ENCODE results near the gene F2RL1.
"Not testable (repeated sequence)": the region's sequence is repeated elsewhere in the genome, so short reads cannot be mapped to it uniquely, and the experiment has no call there.

The F2RL1 gene

GRCh38 chr5:76852772-76853171 lies 33.9 kb downstream of the F2RL1 start:
- no peak for TF ChIP-seq CTCF (IDR thresholded peaks at IDR 0.05; ENCODE audit: insufficient read depth, missing control alignments)
- no peak for FAIRE-seq
- DNase-seq (ENCODE audit: insufficient read length, low spot score): no peak

GRCh38 chr5:76853741-76854140 lies 34.9 kb downstream of the F2RL1 start:
- not testable (repeated sequence) for FAIRE-seq; DNase-seq (ENCODE audit: insufficient read length, low spot score)

GRCh38 chr5:76854644-76855043 lies 35.8 kb downstream of the F2RL1 start:
- no peak for DNase-seq (ENCODE audit: insufficient read length, low spot score)
- FAIRE-seq: no peak
- no peak for TF ChIP-seq CTCF (IDR thresholded peaks at IDR 0.05; ENCODE audit: insufficient read depth, missing control alignments)

- DNase-seq (ENCODE audit: insufficient read length, low spot score); FAIRE-seq: not testable (repeated sequence)
Measured at GRCh38 chr5:76855501-76855900, 36.7 kb downstream of the F2RL1 start.

- no peak for TF ChIP-seq CTCF (IDR thresholded peaks at IDR 0.05; ENCODE audit: insufficient read depth, missing control alignments)
- no peak for FAIRE-seq
- no peak for DNase-seq (ENCODE audit: insufficient read length, low spot score)
Measured at GRCh38 chr5:76855961-76856360, 37.1 kb downstream of the F2RL1 start.

GRCh38 chr5:76856800-76857199 lies 38.0 kb downstream of the F2RL1 start:
- DNase-seq (ENCODE audit: insufficient read length, low spot score); FAIRE-seq: not testable (repeated sequence)

- TF ChIP-seq CTCF (IDR thresholded peaks at IDR 0.05; ENCODE audit: insufficient read depth, missing control alignments): no peak
- FAIRE-seq (no peak), DNase-seq (ENCODE audit: insufficient read length, low spot score) (no peak)
Measured at GRCh38 chr5:76859591-76860247, 40.9 kb downstream of the F2RL1 start.

- FAIRE-seq: no peak
- DNase-seq (ENCODE audit: insufficient read length, low spot score): no peak
- TF ChIP-seq CTCF (IDR thresholded peaks at IDR 0.05; ENCODE audit: insufficient read depth, missing control alignments): no peak
Measured at GRCh38 chr5:76861612-76862011, 42.8 kb downstream of the F2RL1 start.

GRCh38 chr5:76863001-76863400 lies 44.2 kb downstream of the F2RL1 start:
- FAIRE-seq: no peak
- TF ChIP-seq CTCF (IDR thresholded peaks at IDR 0.05; ENCODE audit: insufficient read depth, missing control alignments): no peak

More at GRCh38 chr5:76863001-76863400, 44.2 kb downstream of the F2RL1 start:
- no peak for DNase-seq (ENCODE audit: insufficient read length, low spot score)

All from D721Med (cell line).